HL-60 (cell line): ENCODE data around the gene EPM2AIP1.

ENCODE experiments used
- DNase-seq, 2 experiments: peaks; one replicate each; pipeline ENCODE4 v3.0.0-alpha.2; 2010 to 2020; ENCODE audit warnings: low read depth in 1 of 2, low spot score in 1 of 2
- H3K27ac ChIP-seq: fragments of 250-450 bp; sonication (Bioruptor Pico); replicated peaks from 2 replicates; pipeline ENCODE4 v1.5.1; 2020; ENCODE audit warnings: mild to moderate bottlenecking, moderate library complexity
- H3K27me3 ChIP-seq: fragments of 250-450 bp; sonication (Bioruptor Pico); 2 replicates; pipeline ENCODE4 v1.5.1; 2021; ENCODE audit warnings: mild to moderate bottlenecking, moderate library complexity; ENCODE audit not compliant: insufficient read depth, poor library complexity, severe bottlenecking
- H3K4me3 ChIP-seq: replicated peaks from 2 replicates; pipeline ENCODE4 v1.5.1; 2011; ENCODE audit warnings: mild to moderate bottlenecking, control low read depth, low read length; ENCODE audit not compliant: insufficient read depth
- CTCF ChIP-seq: IDR thresholded peaks from one replicate; pipeline ENCODE4 v1.5.1; 2011; ENCODE audit warnings: low read length, control low read depth, inconsistent platforms; ENCODE audit not compliant: insufficient read depth
- GABPA ChIP-seq: IDR thresholded peaks from 2 replicates; pipeline ENCODE4 v1.6.1; 2012; ENCODE audit warnings: low read depth
- POLR2AphosphoS5 ChIP-seq: IDR thresholded peaks from 2 replicates; pipeline ENCODE4 v1.6.1; 2012; ENCODE audit warnings: low read depth
- REST ChIP-seq: IDR thresholded peaks from 2 replicates; pipeline ENCODE4 v1.6.1; 2012; ENCODE audit warnings: low read depth; ENCODE audit not compliant: insufficient replicate concordance
- SPI1 ChIP-seq: IDR thresholded peaks from 2 replicates; pipeline ENCODE4 v1.6.1; 2012; ENCODE audit warnings: low read depth, mild to moderate bottlenecking, borderline replicate concordance

The EPM2AIP1 gene

GRCh38 chr3:37025561-37026335 lies 32.8 kb upstream of the EPM2AIP1 start:
- Histone ChIP-seq H3K27me3 (no peaks in the 10 kb centered on the region), H3K4me3 (no peak overlapping the region), H3K27ac (no peak overlapping the region)
- no peak for DNase-seq
- TF ChIP-seq CTCF (no peak), POLR2AphosphoS5 (no peak), REST (no peak), SPI1 (no peak), GABPA (no peak)

GRCh38 chr3:37024820-37025405 lies 32.0 kb upstream of the EPM2AIP1 start:
- TF ChIP-seq SPI1, result peak; percentile 90
- TF ChIP-seq CTCF, result no peak
- no peak for TF ChIP-seq GABPA
- TF ChIP-seq REST, result no peak
- peak; percentile 73 to 78 for DNase-seq
- peak overlapping the region; percentile 68 for H3K27ac ChIP-seq
- no peak overlapping the region for H3K4me3 ChIP-seq
- H3K27me3 ChIP-seq, result no peaks in the 10 kb centered on the region

- Histone ChIP-seq H3K4me3 (no peak overlapping the region), H3K27me3 (no peaks in the 10 kb centered on the region), H3K27ac (peak overlapping the region; percentile 68)
- DNase-seq, result peak in 1 of 2 experiments; percentile 17
- no peak for TF ChIP-seq CTCF
- no peak for TF ChIP-seq SPI1
- no peak for TF ChIP-seq REST
- no peak for TF ChIP-seq GABPA
- TF ChIP-seq POLR2AphosphoS5, result no peak
Measured at GRCh38 chr3:37024092-37024491, 31.2 kb upstream of the EPM2AIP1 start.
